Fibroblast of skin of left biceps (primary cell): ENCODE measurements around the gene CFAP100.

Experiments used
- DNase-seq, 2 experiments: peaks; one replicate each; pipeline ENCODE4 v3.0.0-alpha.2; 2013; ENCODE audit warnings: low read depth in 2 of 2

The CFAP100 gene

GRCh38 chr3:126373682-126374601 is 20.8 kb upstream of the CFAP100 start:
- DNase-seq: no peak

GRCh38 chr3:126375835-126376331 is 18.8 kb upstream of the CFAP100 start:
- DNase-seq: no peak

- DNase-seq: no peak
These were observed 18.3 kb upstream of the CFAP100 start for GRCh38 chr3:126376444-126376843.

DNA sequence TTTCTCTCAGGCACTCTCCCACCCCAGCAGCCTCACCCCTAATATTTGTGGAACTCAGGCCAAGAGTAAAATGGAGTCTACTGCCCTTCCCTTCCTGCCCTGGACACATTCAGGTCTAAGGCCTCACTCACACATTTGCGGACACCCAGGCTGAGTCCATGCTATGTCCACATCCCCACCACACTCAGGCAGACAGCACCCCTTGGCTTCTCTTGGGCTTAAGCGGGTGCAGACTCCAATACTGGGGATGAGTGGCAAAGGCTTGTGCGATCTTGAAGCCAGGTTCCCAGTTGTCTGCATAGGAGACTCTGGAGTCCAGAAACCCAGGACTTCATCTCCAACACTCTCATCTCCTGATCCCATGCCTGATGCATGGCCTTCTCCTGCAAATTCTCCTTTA is 17.5 kb upstream of the CFAP100 start:
- DNase-seq: no peak

- no peak for DNase-seq
These were observed 16.4 kb upstream of the CFAP100 start for GRCh38 chr3:126378341-126378751.

- no peak for DNase-seq
These were observed 14.5 kb upstream of the CFAP100 start for GRCh38 chr3:126380011-126380768.

GRCh38 chr3:126381966-126382365 is 12.7 kb upstream of the CFAP100 start:
- DNase-seq: no peak

DNA sequence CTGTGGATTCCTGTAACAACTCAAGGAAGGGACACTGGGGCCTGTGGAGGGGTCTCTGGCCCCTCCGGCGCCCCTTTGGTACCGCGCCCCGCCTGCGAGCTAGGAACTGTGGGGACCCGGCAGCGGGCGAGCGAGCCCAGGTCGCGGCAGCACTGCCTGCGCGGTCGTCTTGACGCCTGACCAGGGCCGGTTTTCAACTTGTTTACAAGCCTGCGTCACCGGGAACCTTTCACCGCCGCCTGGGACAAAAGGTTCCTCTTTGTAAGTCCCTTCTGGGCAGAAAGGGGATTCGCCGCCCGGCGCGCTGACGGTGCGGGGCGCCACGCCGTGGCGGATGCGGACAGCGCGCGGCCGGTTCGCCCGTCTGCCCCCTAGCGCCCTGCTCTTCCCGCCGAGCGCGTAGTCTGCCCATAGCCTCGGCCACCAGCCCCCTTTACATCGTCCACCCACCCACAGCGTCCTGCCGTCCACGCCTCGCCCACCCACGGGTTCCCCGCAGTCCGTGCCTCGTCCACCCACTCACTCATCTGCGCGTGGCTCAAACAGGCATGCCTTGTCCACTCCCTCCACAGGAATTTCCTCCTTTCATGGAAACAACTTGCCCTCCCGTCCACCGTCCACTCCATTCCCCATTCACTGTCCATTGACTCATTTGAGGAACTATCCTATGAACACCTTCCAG is 5.5 kb upstream of the CFAP100 start:
- peak; percentile 30 to 37 for DNase-seq

GRCh38 chr3:126389794-126390146 is 4.9 kb upstream of the CFAP100 start:
- no peak for DNase-seq

DNA sequence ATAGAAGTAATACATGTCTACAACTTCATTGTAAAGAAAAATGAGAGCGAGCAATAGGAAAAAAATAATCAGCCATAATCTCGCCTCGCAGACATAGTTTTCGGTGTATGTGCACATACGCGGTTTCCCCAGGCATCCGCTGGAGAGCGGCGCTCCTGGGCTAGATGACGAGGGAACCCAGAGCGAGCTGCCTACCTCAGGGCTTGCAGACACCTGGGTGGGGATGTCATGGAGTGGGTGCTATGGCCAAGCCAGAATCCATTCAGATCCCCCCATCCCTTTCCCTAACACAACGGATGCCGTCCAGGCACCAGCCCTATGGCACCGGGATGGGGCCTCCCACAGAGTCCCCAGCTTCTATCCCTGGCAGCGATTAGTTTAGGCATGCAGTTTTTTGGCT is 4.5 kb upstream of the CFAP100 start:
- no peak for DNase-seq

DNA sequence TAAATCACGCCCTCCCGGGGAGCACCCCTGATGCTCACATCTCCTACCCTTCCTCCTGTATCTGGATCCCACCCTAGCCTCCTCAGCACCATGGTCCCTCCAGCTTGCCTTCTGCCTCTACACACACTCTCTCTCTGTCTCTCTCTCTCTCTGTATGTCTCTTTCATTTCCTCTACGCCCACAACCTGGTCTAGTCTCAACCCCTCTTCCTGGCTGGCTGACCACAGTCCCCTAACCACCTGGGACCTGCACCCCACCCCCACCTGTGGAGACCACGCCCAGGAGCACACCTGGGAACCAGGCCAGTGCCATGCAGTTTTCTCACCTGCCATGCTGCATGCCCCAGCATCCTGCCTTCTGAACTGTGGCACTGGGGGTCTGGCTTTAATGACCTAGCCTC is 4.0 kb upstream of the CFAP100 start:
- no peak for DNase-seq

GRCh38 chr3:126391631-126392030 is 3.1 kb upstream of the CFAP100 start:
- no peak for DNase-seq

DNA sequence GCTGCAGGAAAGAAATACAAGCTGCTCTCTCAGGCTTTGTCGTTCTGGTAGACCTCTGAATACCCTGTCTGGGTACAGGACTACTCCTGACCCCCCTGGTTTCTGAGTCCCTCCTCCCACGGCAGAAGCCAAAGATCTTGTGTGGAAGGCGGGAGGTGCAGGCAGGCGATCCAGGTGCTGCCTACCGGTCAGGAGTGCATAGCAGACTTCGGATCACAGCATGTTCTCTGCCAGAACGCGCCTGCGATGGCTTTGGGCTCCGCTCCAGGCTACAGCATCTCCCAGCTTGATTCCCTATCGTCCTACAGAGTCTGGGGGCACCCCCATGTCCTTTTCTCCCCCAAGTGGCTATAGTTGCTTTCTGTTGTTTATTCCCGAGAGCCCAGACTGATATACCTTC is 2.5 kb upstream of the CFAP100 start:
- DNase-seq: no peak

GRCh38 chr3:126393563-126393962 is 1.1 kb upstream of the CFAP100 start:
- DNase-seq: no peak

GRCh38 chr3:126394977-126395321 is 240 bp downstream of the CFAP100 start:
- DNase-seq: no peak

GRCh38 chr3:126395846-126396513 is 1.3 kb downstream of the CFAP100 start:
- no peak for DNase-seq

DNA sequence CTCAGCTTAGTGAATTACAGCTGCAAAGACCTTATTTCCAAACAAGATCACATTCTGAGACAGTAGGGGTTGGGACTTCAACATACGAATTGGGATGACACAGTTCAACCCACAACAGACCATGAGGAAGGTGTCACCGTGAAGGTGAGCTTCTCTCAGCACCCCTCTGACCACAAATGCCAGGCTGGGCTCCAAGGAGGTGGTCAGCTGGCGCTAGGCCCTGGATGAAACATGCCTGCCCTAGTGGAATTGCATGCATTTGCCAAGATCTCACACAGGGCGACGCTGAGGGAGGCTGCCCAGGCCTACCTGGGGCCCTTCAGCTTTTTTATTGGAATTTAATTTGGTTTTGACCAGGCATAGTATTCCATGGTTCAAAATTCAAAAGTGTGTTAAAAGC is 1.8 kb downstream of the CFAP100 start:
- no peak for DNase-seq

- DNase-seq: no peak
These were observed 3.1 kb downstream of the CFAP100 start for GRCh38 chr3:126397610-126398422.

GRCh38 chr3:126398423-126399350 is 4.0 kb downstream of the CFAP100 start:
- DNase-seq: no peak

DNA sequence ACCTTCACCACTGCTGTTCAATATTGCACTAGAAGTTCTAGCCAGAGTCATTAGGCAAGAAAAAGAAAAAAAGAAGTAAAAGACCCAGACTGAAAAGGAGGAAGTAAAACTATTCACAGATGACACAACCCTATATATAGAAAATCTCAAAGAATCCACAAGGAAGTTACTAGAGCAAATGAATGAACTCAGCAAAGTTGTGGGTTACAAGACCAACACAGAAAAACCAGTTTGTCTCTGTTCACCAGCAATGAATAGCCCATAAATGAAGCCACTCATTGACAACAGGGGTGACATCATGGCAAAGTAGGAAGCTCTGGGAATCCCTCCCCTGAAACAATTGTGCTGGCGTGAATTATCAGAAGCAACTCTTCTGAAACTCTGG is 4.6 kb downstream of the CFAP100 start:
- no peak for DNase-seq
